HCT116 (cell line): ENCODE results near the gene YWHAQ. TPM values are rescaled to one million over a fixed set of nuclear protein-coding genes. Genes with fewer than 3 reads are reported as not detected.

Experiments used
- ATAC-seq: fragments of 200-7000 bp; cut with Tn5 transposase; 2 replicates; pipeline ENCODE4 v1.9.1; 2020; ENCODE audit warnings: mild to moderate bottlenecking, moderate library complexity
- BruUV-seq: library from RNA; stranded (reverse); fragments of 400-500 nt; replicated peaks from 2 replicates; lab custom pipeline; 2021; lab: Mats Ljungman, UMichigan
- CTCF ChIA-PET: fragments of 300-600 bp; sonication (Branson Sonifier 250); formaldehyde crosslinking; loops from one replicate; lab custom pipeline; 2021; ENCODE audit warnings: antibody characterized with exemption; lab: Charles Lee
- POLR2A ChIA-PET: fragments of 300-600, 350-600 bp; sonication (Branson Sonifier 250); formaldehyde crosslinking; loops from one replicate; lab custom pipeline; 2021; ENCODE audit warnings: antibody characterized with exemption; lab: Charles Lee
- RAD21 ChIA-PET, 2 experiments: fragments of 300-600 bp; sonication (Branson Sonifier 250); formaldehyde crosslinking; loops; one replicate each; lab custom pipeline; 2023; ENCODE audit warnings: low total read pairs in 2 of 2; ENCODE audit not compliant: uncharacterized antibody in 2 of 2, unreplicated experiment in 2 of 2, low non-redundant PET in 1 of 2; lab: Charles Lee
- DNase-seq: peaks from one replicate; pipeline ENCODE4 v3.0.0-alpha.2; 2010; ENCODE audit warnings: low read depth, low spot score
- H2AFZ ChIP-seq: fragments of 200-600 bp; shearing (Covaris generic), sonication (generic); 2 replicates; pipeline ENCODE4 v1.6.1; 2017; ENCODE audit warnings: low read depth, mixed run types, mixed read lengths, antibody characterized with exemption, low read length; ENCODE audit not compliant: poor library complexity, severe bottlenecking
- H3K27ac ChIP-seq: 2 replicates; pipeline ENCODE4 v1.5.1; 2012; ENCODE audit warnings: low read depth, low read length
- H3K27me3 ChIP-seq: fragments of 200-600 bp; sonication (generic); 2 replicates; pipeline ENCODE4 v1.6.1; 2016; ENCODE audit warnings: mixed run types, low read length, mixed read lengths; ENCODE audit not compliant: insufficient read depth
- H3K36me3 ChIP-seq, 2 experiments: fragments of 200-500 bp in 1 of 2; fragments of 200-600 bp in 1 of 2; sonication (Bioruptor generic) in 1 of 2; sonication (generic) in 1 of 2; 2 replicates each; pipeline versions ENCODE4 v1.5.1 to v1.6.1; 2014 to 2016; ENCODE audit warnings: low read length in 2 of 2, inconsistent platforms in 1 of 2, mixed read lengths in 1 of 2, mixed run types in 1 of 2; ENCODE audit not compliant: insufficient read depth in 2 of 2, control insufficient read depth in 1 of 2
- H3K4me1 ChIP-seq, 2 experiments: fragments of 200-600 bp in 1 of 2; sonication (generic) in 1 of 2; 2 replicates each; pipeline versions ENCODE4 v1.5.1 to v1.6.1; 2012 to 2017; ENCODE audit warnings: low read length in 2 of 2, inconsistent platforms in 1 of 2, mild to moderate bottlenecking in 1 of 2, mixed read lengths in 1 of 2, mixed run types in 1 of 2, moderate library complexity in 1 of 2; ENCODE audit not compliant: insufficient read depth in 2 of 2, control insufficient read depth in 1 of 2
- H3K4me2 ChIP-seq: fragments of 200-600 bp; sonication (generic); 2 replicates; pipeline ENCODE4 v1.6.1; 2017; ENCODE audit warnings: mixed run types, low read length, mixed read lengths
- H3K4me3 ChIP-seq, 2 experiments: fragments of 200-600 bp in 1 of 2; sonication (generic) in 1 of 2; replicated peaks in 1 of 2; 2 replicates each; pipeline ENCODE4 v1.5.1; 2011 to 2016; ENCODE audit warnings: low read length in 2 of 2, control low read depth in 1 of 2, low read depth in 1 of 2, mild to moderate bottlenecking in 1 of 2, mixed read lengths in 1 of 2, mixed run types in 1 of 2
- H3K79me2 ChIP-seq: fragments of 200-600 bp; sonication (generic); 2 replicates; pipeline ENCODE4 v1.6.1; 2017; ENCODE audit warnings: mild to moderate bottlenecking, mixed run types, low read length, moderate library complexity, mixed read lengths; ENCODE audit not compliant: insufficient read depth
- H3K9ac ChIP-seq: fragments of 200-600 bp; sonication (generic); 2 replicates; pipeline ENCODE4 v1.6.1; 2016; ENCODE audit warnings: low read length, mixed read lengths
- H3K9me2 ChIP-seq: fragments of 200-600 bp; sonication (generic), shearing (Covaris generic); 2 replicates; pipeline ENCODE4 v1.6.1; 2017; ENCODE audit warnings: mixed run types, mild to moderate bottlenecking, moderate library complexity; ENCODE audit not compliant: insufficient read depth
- H3K9me3 ChIP-seq, 2 experiments: fragments of 200-500 bp in 1 of 2; fragments of 200-600 bp in 1 of 2; sonication (Bioruptor generic) in 1 of 2; sonication (generic) in 1 of 2; 2 replicates each; pipeline ENCODE4 v1.6.1; 2014 to 2017; ENCODE audit warnings: low read length in 2 of 2, mixed read lengths in 2 of 2, inconsistent platforms in 1 of 2, low read depth in 1 of 2, mild to moderate bottlenecking in 1 of 2, mixed run types in 1 of 2, moderate library complexity in 1 of 2; ENCODE audit not compliant: control insufficient read depth in 1 of 2, insufficient read depth in 1 of 2
- H4K20me1 ChIP-seq: fragments of 200-600 bp; sonication (generic), shearing (Covaris generic); 2 replicates; pipeline ENCODE4 v1.6.1; 2017; ENCODE audit warnings: mixed run types, mild to moderate bottlenecking, moderate library complexity; ENCODE audit not compliant: insufficient read depth
- CTCF ChIP-seq, 3 experiments: fragments of 200-600 bp in 1 of 3; sonication (generic) in 1 of 3; IDR thresholded peaks in 2 of 3; conservative IDR thresholded peaks in 1 of 3; 2 replicates each; pipeline ENCODE4 v1.5.1; 2012 to 2017; ENCODE audit warnings: low read depth in 2 of 3, low read length in 2 of 3, antibody characterized with exemption in 1 of 3, borderline replicate concordance in 1 of 3, control low read depth in 1 of 3, mild to moderate bottlenecking in 1 of 3, mixed read lengths in 1 of 3, mixed run types in 1 of 3, moderate library complexity in 1 of 3; ENCODE audit not compliant: insufficient read depth in 1 of 3
- EGR1 ChIP-seq: IDR thresholded peaks from 2 replicates; pipeline ENCODE4 v1.6.1; 2012; ENCODE audit warnings: low read depth
- ELF1 ChIP-seq: IDR thresholded peaks from 2 replicates; pipeline ENCODE4 v1.6.1; 2012; ENCODE audit warnings: low read depth, borderline replicate concordance
- EZH2phosphoT487 ChIP-seq: fragments of 200-600 bp; IDR thresholded peaks from 2 replicates; pipeline ENCODE4 v1.6.1; 2018; ENCODE audit warnings: antibody characterized with exemption, borderline replicate concordance
- FOSL1 ChIP-seq: IDR thresholded peaks from 2 replicates; pipeline ENCODE4 v1.6.1; 2012; ENCODE audit warnings: low read depth
- MAX ChIP-seq: IDR thresholded peaks from 2 replicates; pipeline ENCODE4 v1.6.1; 2012
- SIN3A ChIP-seq: IDR thresholded peaks from 2 replicates; pipeline ENCODE4 v1.6.1; 2012; ENCODE audit warnings: low read depth
- SP1 ChIP-seq: IDR thresholded peaks from 2 replicates; pipeline ENCODE4 v1.6.1; 2012; ENCODE audit warnings: low read depth
- TCF7L2 ChIP-seq: IDR thresholded peaks from 2 replicates; pipeline ENCODE4 v1.7.0; 2011; ENCODE audit warnings: borderline replicate concordance, inconsistent platforms; ENCODE audit not compliant: insufficient read depth, insufficient read length; ENCODE audit errors: extremely low read depth
- ZNF274 ChIP-seq: fragments of 200-500 bp; sonication (Bioruptor generic); IDR thresholded peaks from 2 replicates; pipeline ENCODE4 v1.6.1; 2014; ENCODE audit warnings: mild to moderate bottlenecking, low read depth, low read length, inconsistent platforms
- intact Hi-C: fragments of 100-400 bp; cut with micrococcal nuclease; formaldehyde crosslinking; loops from 2 replicates; pipeline ENCODE4 v1.10.0; 2022
- total RNA-seq: library from RNA; stranded (reverse); gene quantifications from one replicate; pipeline ENCODE4 v1.2.1, GENCODE V29; 2021; ENCODE audit not compliant: unreplicated experiment
- TF ChIP-seq, protein P1 (sequence below): IDR thresholded peaks from 2 replicates; pipeline ENCODE4 v1.6.1; 2011; ENCODE audit warnings: mild to moderate bottlenecking, low read length, moderate library complexity; ENCODE audit not compliant: insufficient replicate concordance; ENCODE audit errors: extremely low read depth
- TF ChIP-seq, protein P2 (sequence below): IDR thresholded peaks from 2 replicates; pipeline ENCODE4 v1.6.1; 2012

The YWHAQ gene
- total RNA-seq, 1 experiment from 2014 or later, result 365 TPM

DNA sequence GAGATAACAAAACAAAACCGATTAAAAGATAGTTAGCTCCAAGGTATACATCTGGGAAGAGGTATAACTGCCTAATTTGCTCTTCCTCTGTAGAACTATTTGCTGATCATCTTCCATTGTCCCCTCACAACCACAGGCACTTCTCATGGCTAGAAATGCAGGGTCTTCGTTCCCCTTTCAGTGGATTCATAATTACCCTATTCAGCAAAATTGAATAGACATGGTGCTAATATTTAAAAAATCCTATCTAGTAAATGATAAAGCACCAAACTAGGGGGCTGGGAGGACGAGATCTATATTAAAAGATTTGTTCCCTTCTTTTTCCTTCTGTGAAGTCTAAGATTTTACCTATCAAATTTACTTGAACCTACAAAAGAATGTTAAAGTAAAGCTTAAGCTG is 44.3 kb downstream of the YWHAQ start:
- H3K27me3 ChIP-seq, result no peaks in the 10 kb centered on the region
- H4K20me1 ChIP-seq, result 0 out of 2 replicates have a peak, but pooled peaks cover 9% of the 10 kb centered on the region
- H2AFZ ChIP-seq, result no peak overlapping the region
- ChIA-PET CTCF (no interaction called here), POLR2A (no interaction called here), RAD21 (no interaction called here)
- H3K79me2 ChIP-seq, result peaks cover 61% of the 10 kb centered on the region
- no peaks in the 10 kb centered on the region for H3K4me1 ChIP-seq
- DNase-seq (no peak), ATAC-seq (no peak)
- peaks cover 29 to 44% of the 10 kb centered on the region in 2 experiments for H3K36me3 ChIP-seq
- no peaks in the 10 kb centered on the region for H3K9me2 ChIP-seq
- no TSS peak for BruUV-seq
- H3K4me3 ChIP-seq, result no peak overlapping the region
- H3K27ac ChIP-seq, result no peak overlapping the region
- H3K9ac ChIP-seq, result no peak overlapping the region
- no peak overlapping the region for H3K4me2 ChIP-seq
- TF ChIP-seq ZNF274, result no peak
- TF ChIP-seq CTCF (IDR thresholded peaks at IDR 0.05 in 2 of 3, conservative IDR thresholded peaks at IDR 0.05 in 1 of 3; ENCODE audit: borderline replicate concordance in 1 of 3, insufficient read depth in 1 of 3, low read depth in 2 of 3, low read length in 2 of 3), result no peak
- no peak for TF ChIP-seq SIN3A
- TF ChIP-seq TCF7L2, result no peak
- no peak for TF ChIP-seq ELF1
- TF ChIP-seq EZH2phosphoT487, result no peak
- TF ChIP-seq FOSL1, result no peak
- TF ChIP-seq, protein P1, sequence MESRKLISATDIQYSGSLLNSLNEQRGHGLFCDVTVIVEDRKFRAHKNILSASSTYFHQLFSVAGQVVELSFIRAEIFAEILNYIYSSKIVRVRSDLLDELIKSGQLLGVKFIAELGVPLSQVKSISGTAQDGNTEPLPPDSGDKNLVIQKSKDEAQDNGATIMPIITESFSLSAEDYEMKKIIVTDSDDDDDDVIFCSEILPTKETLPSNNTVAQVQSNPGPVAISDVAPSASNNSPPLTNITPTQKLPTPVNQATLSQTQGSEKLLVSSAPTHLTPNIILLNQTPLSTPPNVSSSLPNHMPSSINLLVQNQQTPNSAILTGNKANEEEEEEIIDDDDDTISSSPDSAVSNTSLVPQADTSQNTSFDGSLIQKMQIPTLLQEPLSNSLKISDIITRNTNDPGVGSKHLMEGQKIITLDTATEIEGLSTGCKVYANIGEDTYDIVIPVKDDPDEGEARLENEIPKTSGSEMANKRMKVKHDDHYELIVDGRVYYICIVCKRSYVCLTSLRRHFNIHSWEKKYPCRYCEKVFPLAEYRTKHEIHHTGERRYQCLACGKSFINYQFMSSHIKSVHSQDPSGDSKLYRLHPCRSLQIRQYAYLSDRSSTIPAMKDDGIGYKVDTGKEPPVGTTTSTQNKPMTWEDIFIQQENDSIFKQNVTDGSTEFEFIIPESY, result no peak
- TF ChIP-seq SP1, result no peak
- no peak for TF ChIP-seq MAX
- TF ChIP-seq EGR1, result no peak
- TF ChIP-seq, protein P2, sequence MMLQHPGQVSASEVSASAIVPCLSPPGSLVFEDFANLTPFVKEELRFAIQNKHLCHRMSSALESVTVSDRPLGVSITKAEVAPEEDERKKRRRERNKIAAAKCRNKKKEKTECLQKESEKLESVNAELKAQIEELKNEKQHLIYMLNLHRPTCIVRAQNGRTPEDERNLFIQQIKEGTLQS, result no peak
- intact Hi-C loops, result no loop called here
- H3K9me3 ChIP-seq, result no peaks in the 10 kb centered on the region
